BJ (cell line): ENCODE results near the gene INTS13. TPM values are rescaled to one million over a fixed set of nuclear protein-coding genes. Genes with fewer than 3 reads are reported as not detected.

Experiments
- CTCF ChIA-PET: fragments of 350-600 bp; formaldehyde crosslinking; extraction: SDS; loops from one replicate; lab custom pipeline; 2021; ENCODE audit warnings: antibody characterized with exemption, inconsistent platforms; lab: Yijun Ruan, JAX
- POLR2A ChIA-PET: fragments of 300-600 bp; sonication (Branson Sonifier 250); formaldehyde crosslinking; extraction: SDS; loops from one replicate; lab custom pipeline; 2021; ENCODE audit warnings: antibody characterized with exemption; lab: Charles Lee
- DNase-seq: peaks from one replicate; pipeline ENCODE4 v3.0.0-alpha.2; 2011; ENCODE audit warnings: low read depth
- H3K27me3 ChIP-seq: 2 replicates; pipeline ENCODE4 v1.6.0; 2011; ENCODE audit warnings: low read length; ENCODE audit not compliant: control insufficient read depth, insufficient read depth
- H3K36me3 ChIP-seq: 2 replicates; pipeline ENCODE4 v1.5.1; 2011; ENCODE audit warnings: low read length; ENCODE audit not compliant: control insufficient read depth, insufficient read depth
- H3K4me3 ChIP-seq: 2 replicates; pipeline ENCODE4 v1.5.1; 2011; ENCODE audit warnings: low read depth, mild to moderate bottlenecking, control low read depth, low read length
- CTCF ChIP-seq: IDR thresholded peaks from 2 replicates; pipeline ENCODE4 v1.5.1; 2011; ENCODE audit warnings: low read depth, mild to moderate bottlenecking, control low read depth, inconsistent platforms, low read length, moderate library complexity; ENCODE audit not compliant: insufficient read depth
- polyA plus RNA-seq: library from polyadenylated mRNA; depleted of rRNA; stranded (reverse); fragments of >200 nt; gene quantifications from 2 replicates; pipeline ENCODE4 v1.2.3, GENCODE V29; 2011

INTS13 gene
- polyA plus RNA-seq, 1 experiment: 11.4 TPM

DNA sequence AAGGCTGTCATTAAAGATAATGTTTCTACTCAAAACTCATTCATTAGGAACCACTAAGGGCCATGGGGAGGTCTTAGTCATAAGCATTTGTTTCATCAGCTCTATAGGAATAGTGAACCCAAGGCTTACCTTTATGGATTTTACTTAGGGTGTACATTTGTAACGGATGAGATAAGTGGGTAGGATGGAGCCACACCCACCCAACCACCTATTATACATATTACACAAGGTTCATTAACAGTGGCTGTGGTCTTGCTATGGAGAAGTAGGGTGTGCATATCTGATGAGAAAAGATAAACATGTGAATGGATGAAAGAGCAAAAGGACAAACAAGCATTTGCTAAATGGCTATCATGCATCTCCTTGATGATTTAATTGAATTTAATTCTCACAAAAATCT, 65.2 kb downstream of the INTS13 start:
- Histone ChIP-seq H3K4me3 (no peak overlapping the region), H3K36me3 (no peaks in the 10 kb centered on the region), H3K27me3 (peaks cover 1% of the 10 kb centered on the region; the same call in 1 of the 2 replicates)
- TF ChIP-seq CTCF: no peak
- no peak for DNase-seq
- ChIA-PET POLR2A (no interaction called here), CTCF (no interaction called here)

- no peak for DNase-seq
- H3K27me3 ChIP-seq: peaks cover 1% of the 10 kb centered on the region; the same call in 1 of the 2 replicates
- POLR2A ChIA-PET: no interaction called here
- H3K4me3 ChIP-seq: no peak overlapping the region
- CTCF ChIA-PET: interaction anchor here (1.3 to 4.9 kb wide), 3 partner anchors 9 to 20 kb away, joined by 3 to 25 read pairs (median 6); no protein-coding TSS in a partner anchor
- no peak for TF ChIP-seq CTCF
- H3K36me3 ChIP-seq: no peaks in the 10 kb centered on the region
Measured at GRCh38 chr12:26871985-26872384, 65.8 kb downstream of the INTS13 start.

DNA sequence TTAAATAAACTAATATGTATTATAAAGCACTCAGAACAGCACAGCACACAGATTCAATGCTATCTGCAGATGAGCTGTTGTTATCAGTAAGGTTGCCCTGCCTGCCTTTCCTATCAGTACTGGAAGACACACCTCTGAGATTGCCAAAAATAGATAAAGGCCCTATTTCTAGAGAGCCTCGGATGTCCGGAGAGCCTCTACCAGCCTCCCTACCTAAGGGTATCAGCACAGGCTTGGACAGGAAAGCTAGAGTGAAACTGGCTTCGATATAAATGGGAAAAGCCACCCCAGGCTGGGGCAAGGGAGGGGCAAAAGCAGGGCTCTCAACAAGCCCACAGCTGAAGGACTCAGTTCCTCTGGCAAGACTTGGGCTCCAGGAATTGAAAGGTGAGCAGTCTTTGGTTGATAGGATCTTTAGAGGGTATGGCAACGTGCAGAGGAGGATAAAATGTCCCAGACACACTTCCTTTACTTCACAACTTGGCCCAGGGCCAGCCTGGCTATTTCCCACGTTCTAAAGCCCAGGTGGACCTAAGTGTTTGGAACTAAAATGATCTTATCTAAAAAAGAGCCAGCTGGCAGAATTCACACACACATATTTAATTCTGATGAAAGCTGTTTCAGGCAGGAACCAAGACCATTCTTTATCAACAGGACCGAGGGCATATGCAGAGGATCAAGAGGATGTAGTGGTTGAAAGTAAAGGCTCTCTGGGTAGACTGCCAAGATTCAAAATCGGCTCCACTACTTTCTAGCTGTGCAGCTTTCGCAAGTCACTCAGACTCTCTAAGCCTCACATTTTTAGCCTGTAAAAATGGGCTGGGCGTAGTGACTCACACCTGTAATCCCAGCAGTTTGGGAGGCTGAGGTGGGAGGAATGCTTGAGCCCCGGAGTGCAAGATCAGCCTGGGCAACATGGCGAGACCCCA, 67.0 kb downstream of the INTS13 start:
- no peak overlapping the region for H3K4me3 ChIP-seq
- no peak for DNase-seq
- H3K36me3 ChIP-seq: no peaks in the 10 kb centered on the region
- ChIA-PET CTCF (interaction anchor here (0.7 to 4.9 kb wide), 10 partner anchors 8 to 436 kb away, joined by 3 to 25 read pairs (median 4); partner anchors contain the start of genes ITPR2 and TM7SF3), POLR2A (interaction anchor here (0.5 to 0.6 kb wide), 2 partner anchors 373 to 433 kb away, joined by 3 to 14 read pairs; partner anchors contain the start of gene STK38L)
- no peak for TF ChIP-seq CTCF
- peaks cover 4% of the 10 kb centered on the region for H3K27me3 ChIP-seq

DNA sequence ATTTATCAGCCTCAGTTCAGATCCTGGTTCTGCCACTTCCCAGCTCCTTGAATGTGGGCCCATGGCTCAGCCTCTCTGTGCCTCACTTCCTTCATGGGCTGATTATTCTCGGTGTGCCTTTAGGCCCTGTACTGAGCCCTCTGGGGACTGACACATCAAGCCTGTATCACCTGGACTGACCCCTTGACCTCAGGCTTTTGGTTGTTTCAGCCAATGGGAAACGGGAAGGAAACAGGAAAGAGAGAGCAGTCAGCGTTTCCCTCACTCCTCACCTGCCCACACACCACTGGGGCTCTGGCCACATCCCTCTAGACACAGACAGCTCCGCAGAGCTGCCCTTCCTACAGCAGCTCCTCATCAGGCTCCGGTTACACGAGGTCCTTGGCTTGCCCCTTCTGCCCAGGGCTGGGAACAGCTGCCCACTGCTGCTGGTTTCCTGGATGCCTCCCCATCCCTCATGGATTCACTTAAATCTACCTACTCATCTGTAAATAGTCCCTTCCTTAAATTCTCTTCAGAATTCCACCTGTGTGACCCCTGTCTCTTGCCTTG, 67.8 kb downstream of the INTS13 start:
- H3K27me3 ChIP-seq: peaks cover 4% of the 10 kb centered on the region
- no peaks in the 10 kb centered on the region for H3K36me3 ChIP-seq
- TF ChIP-seq CTCF: no peak
- H3K4me3 ChIP-seq: no peak overlapping the region
- CTCF ChIA-PET: interaction anchor here (0.6 to 4.9 kb wide), 4 partner anchors 10 to 436 kb away, joined by 3 to 25 read pairs (median 5); no protein-coding TSS in a partner anchor
- POLR2A ChIA-PET: no interaction called here
- DNase-seq: no peak

DNA sequence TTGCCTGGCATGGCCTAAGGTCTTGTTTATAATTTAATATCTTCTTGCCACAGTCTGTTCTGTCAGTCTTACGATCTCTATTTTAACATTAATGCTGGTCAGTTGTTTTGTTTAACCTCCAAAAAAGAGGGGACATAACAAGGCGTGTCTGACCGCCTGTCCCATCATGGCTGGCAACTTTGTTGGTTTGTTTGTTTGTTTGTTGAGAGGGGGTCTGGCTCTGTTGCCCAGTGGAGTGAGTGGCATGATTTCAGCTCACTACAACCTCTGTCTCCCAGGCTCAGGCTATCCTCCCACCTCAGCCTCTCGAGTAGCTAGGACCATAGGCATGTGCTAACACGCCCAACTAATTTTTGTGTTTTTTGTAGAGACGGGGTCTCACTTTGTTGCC, 68.7 kb downstream of the INTS13 start:
- DNase-seq: no peak
- no peak for TF ChIP-seq CTCF
- Histone ChIP-seq H3K36me3 (no peaks in the 10 kb centered on the region), H3K4me3 (no peak overlapping the region), H3K27me3 (peaks cover 4% of the 10 kb centered on the region)
- POLR2A ChIA-PET: no interaction called here
- CTCF ChIA-PET: interaction anchor here (0.6 to 4.9 kb wide), 2 partner anchors 15 to 111 kb away, joined by 3 to 25 read pairs; no protein-coding TSS in a partner anchor
